Femur (tissue), 1 donor: ENCODE results near the gene TMEM259.

Experiments
- DNase-seq: peaks from one replicate; pipeline ENCODE4 v3.0.0-alpha.2; 2017

Gene TMEM259

GRCh38 chr19:1000591-1001537 lies 20.1 kb downstream of the TMEM259 start:
- DNase-seq: no peak

GRCh38 chr19:1000095-1000494 lies 20.8 kb downstream of the TMEM259 start, which contains the start of gene GRIN3B:
TSS of gene GRIN3B (plus strand) at chr19:1000419. CDS start at chr19:1000438, 19 bp downstream.
- no peak for DNase-seq

- no peak for DNase-seq
These were observed 21.6 kb downstream of the TMEM259 start for GRCh38 chr19:999379-999719.

- no peak for DNase-seq
These were observed 22.9 kb downstream of the TMEM259 start for GRCh38 chr19:998064-998463.

- no peak for DNase-seq
These were observed 24.7 kb downstream of the TMEM259 start for GRCh38 chr19:996051-996838.

GRCh38 chr19:995051-995827 lies 25.7 kb downstream of the TMEM259 start:
- no peak for DNase-seq

DNA sequence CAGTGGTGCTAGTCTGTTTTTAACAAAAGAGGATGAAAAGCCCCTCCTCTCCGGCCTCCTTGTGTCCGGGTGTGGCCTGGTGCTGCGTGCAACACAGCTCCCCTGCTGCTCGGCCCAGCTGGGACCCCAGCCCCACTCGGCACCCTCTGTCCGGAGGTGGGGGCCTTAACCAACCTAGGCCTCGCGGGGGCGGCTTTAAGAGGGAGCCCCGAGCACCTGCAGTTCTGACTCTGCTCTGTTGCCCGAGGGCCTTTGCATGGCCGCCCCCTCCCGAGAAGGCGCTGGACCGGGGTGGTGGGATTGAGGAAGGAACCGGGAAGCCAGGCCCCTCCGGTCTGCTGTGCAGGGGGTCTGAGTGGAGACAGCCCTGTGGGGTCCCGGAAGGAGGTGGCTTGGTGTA lies 26.4 kb downstream of the TMEM259 start:
- DNase-seq: no peak

DNA sequence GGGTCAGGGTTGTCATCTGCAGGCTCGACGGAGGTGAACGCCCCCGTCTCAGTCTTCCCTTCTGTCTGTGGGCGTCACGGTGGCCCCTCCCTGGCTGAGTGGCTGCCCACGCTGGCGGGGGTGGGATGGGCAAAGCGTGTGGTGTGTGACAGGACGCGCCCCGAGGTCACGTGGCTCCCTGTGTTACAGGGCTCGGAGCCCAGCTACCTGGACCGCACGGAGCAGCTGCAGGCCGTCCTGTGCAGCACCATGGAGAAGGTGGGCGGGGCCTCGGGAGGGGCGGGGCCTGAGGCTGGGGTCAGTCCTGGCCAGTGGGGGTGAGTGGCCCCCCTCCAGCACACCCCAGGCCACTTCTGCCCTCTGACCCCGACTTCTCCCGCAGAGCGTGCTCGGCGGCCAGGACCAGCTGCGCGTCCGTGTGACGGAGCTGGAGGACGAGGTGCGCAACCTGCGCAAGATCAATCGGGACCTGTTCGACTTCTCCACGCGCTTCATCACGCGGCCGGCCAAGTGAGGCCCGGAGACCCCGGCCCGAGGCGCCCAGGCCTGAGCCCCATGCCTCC lies 27.0 kb downstream of the TMEM259 start:
- no peak for DNase-seq

GRCh38 chr19:993361-993830 lies 27.5 kb downstream of the TMEM259 start:
- DNase-seq: no peak

- no peak for DNase-seq
These were observed 28.3 kb downstream of the TMEM259 start for GRCh38 chr19:992670-993055.

DNA sequence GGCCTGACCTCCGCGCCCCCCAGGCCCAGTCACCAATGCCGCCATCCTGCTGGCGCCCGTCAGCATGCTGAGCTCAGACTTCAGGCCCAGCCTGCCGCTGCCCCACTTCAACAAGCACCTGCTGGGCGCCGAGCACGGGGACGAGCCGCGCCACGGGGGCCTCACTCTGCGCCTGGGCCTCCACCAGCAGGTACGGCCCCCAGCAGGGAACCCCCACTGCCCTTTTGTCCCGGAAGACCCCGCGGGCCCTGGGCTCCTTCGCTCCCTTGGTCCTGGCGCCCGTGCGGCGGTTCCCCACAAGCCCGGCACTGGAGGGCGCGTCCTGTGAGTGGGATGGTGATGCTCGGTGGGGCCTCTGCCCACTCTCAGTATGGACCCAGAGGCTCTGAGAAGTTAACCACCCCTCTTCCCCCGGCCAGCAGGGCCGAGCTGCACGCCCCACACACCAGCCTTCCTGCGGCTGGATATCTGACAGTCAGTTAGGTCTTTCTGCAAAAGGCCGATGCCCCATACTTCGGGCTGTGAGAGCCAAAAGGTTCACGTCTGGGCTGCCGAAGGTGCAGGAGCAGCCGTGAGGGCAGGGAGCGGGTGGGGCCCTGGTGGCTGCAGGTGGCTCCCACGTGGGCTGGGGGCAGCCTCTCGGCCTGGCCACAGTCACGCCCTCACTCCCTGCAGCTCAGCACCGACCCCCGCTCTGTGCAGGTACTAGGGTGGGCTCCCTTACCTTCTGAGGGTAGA lies 28.8 kb downstream of the TMEM259 start:
- no peak for DNase-seq

DNA sequence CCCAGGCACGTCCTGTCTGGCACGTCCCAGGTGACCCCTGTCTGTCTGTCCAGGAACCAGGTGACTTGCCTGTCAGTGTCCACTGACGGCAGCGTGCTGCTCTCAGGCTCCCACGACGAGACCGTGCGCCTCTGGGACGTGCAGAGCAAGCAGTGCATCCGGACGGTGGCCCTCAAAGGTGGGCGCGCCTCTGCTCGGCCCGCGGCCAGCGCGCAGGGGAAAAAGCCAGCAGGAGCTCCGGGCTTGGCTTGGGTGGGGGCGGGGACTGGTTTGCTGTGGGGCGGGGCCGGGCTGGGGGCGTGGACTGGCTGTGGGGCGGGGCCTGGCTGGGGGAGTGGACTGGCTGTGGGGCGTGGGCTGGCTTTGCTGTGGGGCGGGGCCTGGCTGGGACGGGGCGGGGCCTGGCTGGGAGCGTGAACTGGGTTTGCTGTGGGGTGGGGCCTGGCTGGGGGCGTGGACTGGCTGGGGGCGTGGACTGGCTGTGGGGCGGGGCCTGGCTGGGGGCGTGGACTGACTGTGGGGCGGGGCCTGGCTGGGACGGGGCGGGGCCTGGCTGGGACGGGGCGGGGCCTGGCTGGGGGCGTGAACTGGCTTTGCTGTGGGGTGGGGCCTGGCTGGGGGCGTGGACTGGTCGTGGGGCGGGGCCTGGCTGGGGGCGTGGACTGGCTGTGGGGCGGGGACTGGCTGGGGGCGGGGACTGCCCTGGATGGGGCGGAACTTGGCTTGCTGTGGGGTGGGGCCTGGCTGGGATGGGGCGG lies 29.6 kb downstream of the TMEM259 start:
- DNase-seq: no peak

DNA sequence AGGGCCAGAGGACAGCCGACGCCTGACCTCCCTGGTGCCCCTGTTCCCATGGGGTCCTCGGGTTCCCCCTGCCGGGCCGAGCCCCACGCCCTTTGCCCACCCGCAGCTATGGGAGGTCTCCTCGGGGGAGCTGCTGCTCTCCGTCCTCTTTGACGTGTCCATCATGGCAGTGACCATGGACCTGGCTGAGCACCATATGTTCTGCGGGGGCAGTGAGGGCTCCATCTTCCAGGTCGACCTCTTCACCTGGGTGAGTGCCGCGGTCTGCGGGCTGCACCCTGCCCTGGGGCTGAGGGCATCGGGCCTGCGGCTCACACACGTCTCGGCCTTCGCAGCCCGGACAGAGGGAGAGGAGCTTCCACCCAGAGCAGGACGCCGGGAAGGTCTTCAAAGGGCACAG lies 30.2 kb downstream of the TMEM259 start:
- DNase-seq: no peak

DNA sequence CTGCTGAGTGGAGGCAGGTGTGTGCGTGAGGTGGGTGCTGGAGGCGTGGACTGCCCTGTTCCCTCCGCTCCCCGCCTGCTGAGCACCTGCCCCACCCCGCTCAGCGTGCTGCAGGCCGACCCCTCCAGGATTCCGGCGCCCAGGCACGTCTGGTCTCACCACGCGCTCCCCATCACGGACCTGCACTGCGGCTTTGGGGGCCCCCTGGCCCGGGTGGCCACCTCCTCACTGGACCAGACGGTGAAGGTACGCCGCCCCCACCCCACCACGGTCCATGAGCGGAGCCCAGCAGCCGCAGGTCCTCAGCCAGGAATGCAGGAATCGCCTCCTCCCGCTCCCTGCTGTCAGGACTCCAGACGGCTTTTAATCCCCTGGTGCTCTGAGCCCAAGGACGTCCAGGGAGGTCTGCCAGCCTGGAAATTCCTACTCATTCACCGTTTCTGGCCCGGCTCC lies 30.8 kb downstream of the TMEM259 start:
- DNase-seq: no peak

DNA sequence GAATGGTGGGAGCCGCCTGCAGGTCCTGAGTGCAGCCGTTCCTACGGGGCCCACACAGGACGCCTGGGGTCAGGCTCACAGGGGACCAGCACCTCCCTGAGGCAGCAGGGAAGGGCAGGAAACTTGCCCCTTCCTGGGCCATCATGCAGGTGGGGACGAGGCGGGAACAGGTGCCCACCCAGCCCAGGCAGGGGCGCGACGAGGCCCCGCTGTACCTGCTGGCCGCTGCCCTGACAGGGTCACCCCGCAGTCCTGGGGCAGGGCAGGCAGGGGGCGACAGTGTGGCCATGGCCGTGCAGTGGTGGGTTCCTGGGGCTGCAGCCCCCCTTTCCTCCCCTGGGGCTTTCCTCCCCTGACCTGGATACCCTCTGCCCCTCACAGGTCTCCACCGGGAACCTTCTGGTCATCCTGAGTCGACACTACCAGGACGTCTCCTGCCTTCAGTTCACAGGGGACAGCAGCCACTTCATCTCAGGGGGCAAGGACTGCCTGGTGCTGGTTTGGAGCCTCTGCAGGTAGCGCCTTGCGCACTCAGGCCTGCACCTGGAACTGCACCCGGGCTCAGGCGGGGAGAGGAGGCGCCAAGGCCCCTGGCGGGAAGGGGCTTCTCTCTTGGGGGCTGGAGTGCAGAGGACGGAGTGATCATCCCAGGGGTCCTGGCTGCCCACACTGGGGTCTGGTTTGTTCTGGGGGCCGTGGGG lies 31.4 kb downstream of the TMEM259 start:
- DNase-seq: no peak

- DNase-seq: no peak
These were observed 32.4 kb downstream of the TMEM259 start for GRCh38 chr19:988510-988909.

GRCh38 chr19:988081-988480 lies 32.8 kb downstream of the TMEM259 start:
- DNase-seq: no peak

GRCh38 chr19:986083-986482 lies 34.8 kb downstream of the TMEM259 start:
- no peak for DNase-seq

GRCh38 chr19:984165-984967 lies 36.6 kb downstream of the TMEM259 start, which contains the start of gene WDR18:
TSS of gene WDR18 (plus strand) at chr19:984345. CDS start at chr19:984354, 9 bp downstream.
- DNase-seq: peak; percentile 96
